ENCODE measurements around the gene SLC29A3. TPM values are rescaled to one million over a fixed set of nuclear protein-coding genes. Genes with fewer than 3 reads are reported as not detected.

SLC29A3 gene
- total and polyA plus RNA-seq, 2 donors (not counting 1 experiment from before 2014, with no cell fraction given), result 0.90 to 2.3 TPM

DNA sequence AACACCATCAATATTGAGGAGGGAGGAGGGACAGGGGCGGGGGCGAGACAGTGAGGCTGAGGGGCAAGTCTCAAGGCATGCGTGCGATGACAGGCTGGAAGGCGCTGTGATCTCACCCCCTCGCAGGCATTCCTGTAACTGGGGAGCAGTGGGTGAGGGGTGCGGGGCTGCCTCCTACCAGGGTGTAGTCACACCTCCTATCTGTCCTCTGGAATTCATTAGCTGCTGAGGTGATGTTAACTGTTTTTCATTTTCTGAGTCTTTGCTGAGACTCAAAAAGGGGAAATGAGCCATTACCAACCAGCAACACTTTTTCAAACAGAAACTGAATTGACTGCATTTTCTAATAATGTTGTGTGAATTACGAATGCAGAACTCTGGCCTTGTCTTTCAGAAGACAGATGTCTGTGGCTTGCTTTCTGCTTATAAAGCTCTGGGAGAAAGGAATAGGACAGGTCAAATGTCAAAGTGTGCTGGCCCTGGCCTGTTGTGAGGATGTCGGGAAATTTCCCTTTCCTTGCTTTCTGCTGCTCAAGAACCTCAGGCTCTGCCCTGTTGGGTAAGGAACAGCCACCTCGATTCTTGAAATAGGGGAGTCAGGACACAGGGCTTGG lies 53.9 kb downstream of the SLC29A3 start:
- no peak overlapping the region for H3K9ac ChIP-seq (ENCODE audit: insufficient read depth, low read length)
- no peaks in the 10 kb centered on the region for H4K20me1 ChIP-seq (ENCODE audit: control insufficient read depth, extremely low read depth, insufficient read depth, low read length)
- TF ChIP-seq, protein P1, sequence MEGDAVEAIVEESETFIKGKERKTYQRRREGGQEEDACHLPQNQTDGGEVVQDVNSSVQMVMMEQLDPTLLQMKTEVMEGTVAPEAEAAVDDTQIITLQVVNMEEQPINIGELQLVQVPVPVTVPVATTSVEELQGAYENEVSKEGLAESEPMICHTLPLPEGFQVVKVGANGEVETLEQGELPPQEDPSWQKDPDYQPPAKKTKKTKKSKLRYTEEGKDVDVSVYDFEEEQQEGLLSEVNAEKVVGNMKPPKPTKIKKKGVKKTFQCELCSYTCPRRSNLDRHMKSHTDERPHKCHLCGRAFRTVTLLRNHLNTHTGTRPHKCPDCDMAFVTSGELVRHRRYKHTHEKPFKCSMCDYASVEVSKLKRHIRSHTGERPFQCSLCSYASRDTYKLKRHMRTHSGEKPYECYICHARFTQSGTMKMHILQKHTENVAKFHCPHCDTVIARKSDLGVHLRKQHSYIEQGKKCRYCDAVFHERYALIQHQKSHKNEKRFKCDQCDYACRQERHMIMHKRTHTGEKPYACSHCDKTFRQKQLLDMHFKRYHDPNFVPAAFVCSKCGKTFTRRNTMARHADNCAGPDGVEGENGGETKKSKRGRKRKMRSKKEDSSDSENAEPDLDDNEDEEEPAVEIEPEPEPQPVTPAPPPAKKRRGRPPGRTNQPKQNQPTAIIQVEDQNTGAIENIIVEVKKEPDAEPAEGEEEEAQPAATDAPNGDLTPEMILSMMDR (conservative IDR thresholded peaks at IDR 0.05 in 1 of 2, IDR thresholded peaks at IDR 0.05 in 1 of 2; ENCODE audit: low read depth in 1 of 2, low read length in 2 of 2), result no peak
- TF ChIP-seq EZH2 (IDR thresholded peaks at IDR 0.05; ENCODE audit: low read length, missing control alignments), result no peak
- H2AFZ ChIP-seq (ENCODE audit: low read length), result no peak overlapping the region
- H3K36me3 ChIP-seq (ENCODE audit: control insufficient read depth, insufficient read depth, low read length), result no peaks in the 10 kb centered on the region
- no peak overlapping the region for H3K4me3 ChIP-seq (replicated peaks in 1 of 4; ENCODE audit: control extremely low read depth in 1 of 4, insufficient read depth in 1 of 4, low read depth in 3 of 4, low read length in 4 of 4)
- H3K79me2 ChIP-seq (ENCODE audit: control insufficient read depth, insufficient read depth, low read length), result no peaks in the 10 kb centered on the region
- no peak overlapping the region for H3K4me2 ChIP-seq (ENCODE audit: extremely low read depth, insufficient read depth, low read length)
- DNase-seq (ENCODE audit: low read depth in 2 of 2), result no peak
- H3K27ac ChIP-seq (ENCODE audit: insufficient read depth, low read length), result no peak overlapping the region
- H3K4me1 ChIP-seq (ENCODE audit: control insufficient read depth, extremely low read depth, insufficient read depth, low read length), result no peaks in the 10 kb centered on the region
- H3K9me3 ChIP-seq (ENCODE audit: control insufficient read depth, insufficient read depth, low read depth, low read length), result no peaks in the 10 kb centered on the region
- peaks cover 20% of the 10 kb centered on the region for H3K27me3 ChIP-seq (ENCODE audit: control insufficient read depth, insufficient read depth, low read length)

DNA sequence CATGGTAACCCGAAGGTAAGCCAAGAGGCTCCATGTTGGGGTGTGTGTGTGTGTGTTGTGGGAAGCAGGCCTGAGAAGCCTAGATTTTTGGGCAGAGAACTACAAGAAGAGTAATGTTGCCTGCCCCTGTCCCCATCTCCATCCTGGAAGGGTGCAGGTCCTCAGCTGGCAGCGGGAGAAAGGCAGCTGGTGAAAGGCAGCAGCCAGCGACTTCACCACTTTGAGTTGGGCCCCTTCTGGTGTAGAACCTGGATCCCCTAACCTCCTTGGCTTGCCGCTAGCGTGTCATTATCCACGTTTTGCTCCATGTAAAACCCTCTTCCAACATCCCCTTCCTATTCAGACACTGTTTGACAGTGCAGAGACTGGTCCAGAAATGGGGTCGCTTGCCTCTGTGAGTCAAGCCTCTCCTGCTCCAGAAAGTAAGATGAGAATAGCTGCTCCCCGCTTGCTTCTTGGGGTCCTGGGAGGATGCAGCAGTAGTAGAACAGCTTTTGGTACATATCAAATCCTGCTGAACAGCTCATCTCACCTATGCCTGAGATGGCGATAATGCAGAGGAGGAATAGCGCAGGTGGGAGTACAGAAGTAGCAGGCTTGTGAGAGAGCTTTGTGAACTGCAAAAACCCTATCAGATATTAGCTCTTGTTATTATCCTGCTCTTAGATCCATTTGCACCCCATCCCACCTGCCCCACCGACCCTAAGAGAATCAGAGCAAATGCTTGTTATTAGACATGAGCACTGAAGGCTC lies 55.6 kb downstream of the SLC29A3 start:
- no peak for DNase-seq (ENCODE audit: low read depth in 2 of 2)
- Histone ChIP-seq H3K36me3 (ENCODE audit: control insufficient read depth, insufficient read depth, low read length) (no peaks in the 10 kb centered on the region), H3K9me3 (ENCODE audit: control insufficient read depth, insufficient read depth, low read depth, low read length) (no peaks in the 10 kb centered on the region), H2AFZ (ENCODE audit: low read length) (no peak overlapping the region), H3K9ac (ENCODE audit: insufficient read depth, low read length) (no peak overlapping the region), H3K27ac (ENCODE audit: insufficient read depth, low read length) (no peak overlapping the region), H3K4me1 (ENCODE audit: control insufficient read depth, extremely low read depth, insufficient read depth, low read length) (no peaks in the 10 kb centered on the region), H3K4me3 (replicated peaks in 1 of 4; ENCODE audit: control extremely low read depth in 1 of 4, insufficient read depth in 1 of 4, low read depth in 3 of 4, low read length in 4 of 4) (no peak overlapping the region), H3K4me2 (ENCODE audit: extremely low read depth, insufficient read depth, low read length) (no peak overlapping the region), H3K27me3 (ENCODE audit: control insufficient read depth, insufficient read depth, low read length) (peaks cover 20% of the 10 kb centered on the region), H4K20me1 (ENCODE audit: control insufficient read depth, extremely low read depth, insufficient read depth, low read length) (no peaks in the 10 kb centered on the region), H3K79me2 (ENCODE audit: control insufficient read depth, insufficient read depth, low read length) (no peaks in the 10 kb centered on the region)
- TF ChIP-seq, protein P1 (conservative IDR thresholded peaks at IDR 0.05 in 1 of 2, IDR thresholded peaks at IDR 0.05 in 1 of 2; ENCODE audit: low read depth in 1 of 2, low read length in 2 of 2), result no peak
- TF ChIP-seq EZH2 (IDR thresholded peaks at IDR 0.05; ENCODE audit: low read length, missing control alignments), result no peak

DNA sequence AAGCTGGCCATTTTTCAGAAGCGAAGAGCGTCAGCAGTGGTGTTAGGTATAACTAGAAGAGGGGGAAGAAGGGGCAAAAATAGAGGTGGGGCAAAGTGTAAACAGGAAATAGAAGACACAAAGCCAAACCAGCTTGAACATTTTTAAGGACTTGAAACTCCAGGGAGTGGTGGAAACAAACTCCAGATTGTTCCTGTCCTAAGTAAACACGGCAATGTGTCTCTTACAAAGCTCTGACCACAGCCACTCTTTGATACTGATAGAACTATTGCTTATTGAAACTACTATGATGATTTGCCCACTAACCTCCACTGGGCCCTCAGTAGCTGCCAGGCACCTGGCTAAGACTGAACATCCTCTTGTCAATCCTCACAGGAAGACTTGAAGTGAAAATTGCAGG lies 56.9 kb downstream of the SLC29A3 start:
- H3K4me3 ChIP-seq (replicated peaks in 1 of 4; ENCODE audit: control extremely low read depth in 1 of 4, insufficient read depth in 1 of 4, low read depth in 3 of 4, low read length in 4 of 4), result no peak overlapping the region
- no peaks in the 10 kb centered on the region for H4K20me1 ChIP-seq (ENCODE audit: control insufficient read depth, extremely low read depth, insufficient read depth, low read length)
- TF ChIP-seq, protein P1 (conservative IDR thresholded peaks at IDR 0.05 in 1 of 2, IDR thresholded peaks at IDR 0.05 in 1 of 2; ENCODE audit: low read depth in 1 of 2, low read length in 2 of 2), result no peak
- no peak for TF ChIP-seq EZH2 (IDR thresholded peaks at IDR 0.05; ENCODE audit: low read length, missing control alignments)
- H3K27me3 ChIP-seq (ENCODE audit: control insufficient read depth, insufficient read depth, low read length), result peaks cover 20% of the 10 kb centered on the region
- H3K9ac ChIP-seq (ENCODE audit: insufficient read depth, low read length), result no peak overlapping the region
- H3K36me3 ChIP-seq (ENCODE audit: control insufficient read depth, insufficient read depth, low read length), result no peaks in the 10 kb centered on the region
- no peak for DNase-seq (ENCODE audit: low read depth in 2 of 2)
- no peaks in the 10 kb centered on the region for H3K9me3 ChIP-seq (ENCODE audit: control insufficient read depth, insufficient read depth, low read depth, low read length)
- no peak overlapping the region for H2AFZ ChIP-seq (ENCODE audit: low read length)
- no peak overlapping the region for H3K27ac ChIP-seq (ENCODE audit: insufficient read depth, low read length)
- H3K79me2 ChIP-seq (ENCODE audit: control insufficient read depth, insufficient read depth, low read length), result no peaks in the 10 kb centered on the region
- no peaks in the 10 kb centered on the region for H3K4me1 ChIP-seq (ENCODE audit: control insufficient read depth, extremely low read depth, insufficient read depth, low read length)
- no peak overlapping the region for H3K4me2 ChIP-seq (ENCODE audit: extremely low read depth, insufficient read depth, low read length)
